GM12878 (cell line): ENCODE measurements around the gene MDN1. TPM values are rescaled to one million over a fixed set of nuclear protein-coding genes. Genes with fewer than 3 reads are reported as not detected.
A peak's percentile ranks its signal among the peaks of the same experiment; 100 is the strongest.

Experiments used
- ATAC-seq: fragments of 200-7000 bp; cut with Tn5 transposase; 3 replicates; pipeline ENCODE4 v1.9.1; 2020; ENCODE audit warnings: mild to moderate bottlenecking, moderate library complexity
- BruUV-seq: library from RNA; stranded (reverse); fragments of 400-500 nt; replicated peaks from 2 replicates; lab custom pipeline; 2021; lab: Mats Ljungman, UMichigan
- CTCF ChIA-PET: fragments of 300-600 bp; sonication (Branson Sonifier 250); formaldehyde crosslinking; extraction: SDS; loops from one replicate; lab custom pipeline; 2021; ENCODE audit warnings: inconsistent platforms; lab: Yijun Ruan, JAX
- POLR2A ChIA-PET: fragments of 350-600 bp; formaldehyde crosslinking; extraction: SDS; loops from one replicate; lab custom pipeline; 2021; ENCODE audit warnings: inconsistent platforms; lab: Charles Lee
- RAD21 ChIA-PET: fragments of 300-600 bp; sonication (Branson Sonifier 250); formaldehyde crosslinking; loops from one replicate; lab custom pipeline; 2023; ENCODE audit warnings: antibody characterized with exemption; ENCODE audit not compliant: unreplicated experiment; lab: Charles Lee
- SMC1A ChIA-PET: fragments of 300-600 bp; sonication (Branson Sonifier 250); formaldehyde crosslinking; loops from one replicate; lab custom pipeline; 2023; ENCODE audit not compliant: unreplicated experiment, uncharacterized antibody; lab: Charles Lee
- DNase-seq: peaks from one replicate; pipeline ENCODE4 v3.0.0-alpha.2; 2011; ENCODE audit warnings: low read depth, low spot score
- FAIRE-seq: peaks from 3 replicates; lab custom pipeline; 2011; peaks lifted over from hg19 to GRCh38; lab: Jason Lieb, UNC
- H2AFZ ChIP-seq: 2 replicates; pipeline ENCODE4 v1.6.0; 2011; ENCODE audit warnings: low read depth, low read length, control low read depth; ENCODE audit not compliant: control insufficient read depth
- H3K27ac ChIP-seq: 2 replicates; pipeline ENCODE4 v1.5.1; 2011; ENCODE audit warnings: control low read depth; ENCODE audit not compliant: control insufficient read depth, insufficient read depth
- H3K27me3 ChIP-seq, 2 experiments: replicated peaks in 1 of 2; 2 replicates each; pipeline versions ENCODE4 v1.6.0 to v1.6.1; 2011; ENCODE audit warnings: low read length in 1 of 2; ENCODE audit not compliant: control insufficient read depth in 2 of 2, insufficient read depth in 2 of 2
- H3K36me3 ChIP-seq, 2 experiments: 2 replicates each; pipeline ENCODE4 v1.5.1; 2011; ENCODE audit warnings: low read length in 1 of 2; ENCODE audit not compliant: control insufficient read depth in 2 of 2, insufficient read depth in 2 of 2
- H3K4me1 ChIP-seq: 2 replicates; pipeline ENCODE4 v1.6.1; 2011; ENCODE audit warnings: mild to moderate bottlenecking, low read length, moderate library complexity, mixed read lengths; ENCODE audit not compliant: control insufficient read depth, insufficient read depth
- H3K4me2 ChIP-seq: 2 replicates; pipeline ENCODE4 v1.6.0; 2011; ENCODE audit warnings: control low read depth; ENCODE audit not compliant: control insufficient read depth, insufficient read depth
- H3K4me3 ChIP-seq: fragments of 200-600 bp; sonication (generic); 2 replicates; pipeline ENCODE4 v1.5.1; 2016
- H3K79me2 ChIP-seq: 2 replicates; pipeline ENCODE4 v1.6.0; 2011; ENCODE audit warnings: low read length; ENCODE audit not compliant: control insufficient read depth, insufficient read depth
- H3K9ac ChIP-seq: 2 replicates; pipeline ENCODE4 v1.8.0; 2011; ENCODE audit warnings: low read length, control low read depth, mixed read lengths; ENCODE audit not compliant: control insufficient read depth, insufficient read depth
- H3K9me3 ChIP-seq: replicated peaks from 3 replicates; pipeline ENCODE4 v1.5.1; 2011; ENCODE audit warnings: mild to moderate bottlenecking, low read length; ENCODE audit not compliant: control insufficient read depth, insufficient read depth
- H4K20me1 ChIP-seq: 2 replicates; pipeline ENCODE4 v1.6.0; 2011; ENCODE audit not compliant: control insufficient read depth, insufficient read depth
- CBFB ChIP-seq: IDR thresholded peaks from 2 replicates; pipeline ENCODE4 v1.6.1; 2016; ENCODE audit warnings: antibody characterized with exemption, low read depth
- CHD2 ChIP-seq: IDR thresholded peaks from 2 replicates; pipeline ENCODE4 v1.6.1; 2011; ENCODE audit warnings: low read depth, low read length, improper control_type of control experiment, borderline replicate concordance
- CTCF ChIP-seq, 3 experiments: IDR thresholded peaks in 2 of 3; conservative IDR thresholded peaks in 1 of 3; 2 replicates each; pipeline ENCODE4 v1.5.1; 2011; ENCODE audit warnings: low read depth in 3 of 3, low read length in 3 of 3, mild to moderate bottlenecking in 3 of 3, control low read depth in 2 of 3, moderate library complexity in 2 of 3, inconsistent platforms in 1 of 3, mixed read lengths in 1 of 3; ENCODE audit not compliant: control insufficient read depth in 2 of 3, insufficient read depth in 1 of 3; ENCODE audit errors: extremely low read depth in 1 of 3
- MTA3 ChIP-seq: IDR thresholded peaks from 2 replicates; pipeline ENCODE4 v1.6.1; 2012; ENCODE audit warnings: low read length, inconsistent platforms, borderline replicate concordance
- NFYA ChIP-seq: IDR thresholded peaks from 2 replicates; pipeline ENCODE4 v1.6.1; 2011; ENCODE audit warnings: low read depth, mild to moderate bottlenecking, low read length, improper control_type of control experiment, borderline replicate concordance
- NR2C2 ChIP-seq: IDR thresholded peaks from 2 replicates; pipeline ENCODE4 v1.6.1; 2011; ENCODE audit warnings: borderline replicate concordance, low read depth; ENCODE audit not compliant: control insufficient read depth, insufficient read length
- POLR2AphosphoS5 ChIP-seq: IDR thresholded peaks from 2 replicates; pipeline ENCODE4 v1.6.1; 2011; ENCODE audit warnings: mild to moderate bottlenecking, low read length, inconsistent platforms
- RELB ChIP-seq: fragments of 450-650 bp; IDR thresholded peaks from 2 replicates; pipeline ENCODE4 v1.6.1; 2017; ENCODE audit warnings: low read depth, mild to moderate bottlenecking, moderate library complexity
- RUNX3 ChIP-seq: IDR thresholded peaks from 2 replicates; pipeline ENCODE4 v1.6.1; 2012; ENCODE audit warnings: low read length, inconsistent platforms
- SMAD5 ChIP-seq: IDR thresholded peaks from 2 replicates; pipeline ENCODE4 v1.6.1; 2016; ENCODE audit warnings: antibody characterized with exemption, low read depth
- SPI1 ChIP-seq: IDR thresholded peaks from 2 replicates; pipeline ENCODE4 v1.6.1; 2011; ENCODE audit warnings: low read depth, mild to moderate bottlenecking, low read length, moderate library complexity, borderline replicate concordance; ENCODE audit not compliant: insufficient read depth
- TCF12 ChIP-seq: IDR thresholded peaks from 2 replicates; pipeline ENCODE4 v1.6.1; 2011; ENCODE audit warnings: low read depth, mild to moderate bottlenecking, low read length
- TCF3 ChIP-seq: IDR thresholded peaks from 2 replicates; pipeline ENCODE4 v1.6.1; 2012; ENCODE audit warnings: low read depth, mild to moderate bottlenecking, low read length, borderline replicate concordance; ENCODE audit not compliant: insufficient read depth
- YY1 ChIP-seq: IDR thresholded peaks from 2 replicates; pipeline ENCODE4 v1.6.1; 2011; ENCODE audit warnings: low read depth, mild to moderate bottlenecking, low read length
- ZNF217 ChIP-seq: fragments of 450-650 bp; IDR thresholded peaks from 2 replicates; pipeline ENCODE4 v1.6.1; 2017; ENCODE audit warnings: antibody characterized with exemption, mild to moderate bottlenecking
- WGBS: methylation state at CpG from one replicate; pipeline ENCODE4 v1.1.6; 2016; ENCODE audit warnings: low lambda C conversion rate; ENCODE audit not compliant: insufficient replicate concordance, insufficient coverage; ENCODE audit errors: missing lambda C conversion rate; 5-methylcytosine and 5-hydroxymethylcytosine counted together
- in situ Hi-C: fragments of 300-500 bp; cut with MboI; formaldehyde crosslinking; loops from 9 replicates; pipeline ENCODE4 v1.14.3; 2018; ENCODE audit warnings: mixed read lengths
- intact Hi-C: fragments of 100-400 bp; cut with micrococcal nuclease; formaldehyde crosslinking; loops from one replicate; pipeline ENCODE4 v1.14.2; 2022; ENCODE audit not compliant: unreplicated experiment
- polyA plus RNA-seq, 11 experiments: library from polyadenylated mRNA; depleted of rRNA in 4 of 11; unstranded in 6 of 11; stranded (reverse) in 5 of 11; fragments of >200 nt; fragmentation: Nextera tagmentation in 4 of 11; fragmentation: Illumina TruSeq in 1 of 11; extraction: Ambion mirVana in 4 of 11; extraction: Trizol in 1 of 11; gene quantifications; 1 replicate in 1 of 11; 2 replicates in 10 of 11; pipeline versions ENCODE4 v1.2.1 to v1.2.3, GENCODE V29; 2011 to 2016; ENCODE audit warnings: inconsistent platforms in 2 of 11, missing spikeins in 2 of 11, low read depth in 1 of 11
- total RNA-seq, 4 experiments: library from RNA; depleted of rRNA in 3 of 4; stranded (reverse); fragments of >200 nt in 3 of 4; fragmentation: Illumina TruSeq in 1 of 4; extraction: Trizol in 1 of 4; gene quantifications; 2 replicates each; pipeline versions ENCODE4 v1.2.1 to v1.2.3, GENCODE V29; 2013 to 2021
- TF ChIP-seq, protein P1 (sequence below): fragments of 450-650 bp; formaldehyde crosslinking; IDR thresholded peaks from 2 replicates; pipeline ENCODE4 v1.4.0; 2022; ENCODE audit warnings: mild to moderate bottlenecking, moderate library complexity

MDN1 gene
- total and polyA plus RNA-seq, 10 of the 15 experiments (the other 5 are each of a cell fraction or from before 2014, with no cell fraction given) = 14.3 to 50.1 (median 22.1) TPM

DNA sequence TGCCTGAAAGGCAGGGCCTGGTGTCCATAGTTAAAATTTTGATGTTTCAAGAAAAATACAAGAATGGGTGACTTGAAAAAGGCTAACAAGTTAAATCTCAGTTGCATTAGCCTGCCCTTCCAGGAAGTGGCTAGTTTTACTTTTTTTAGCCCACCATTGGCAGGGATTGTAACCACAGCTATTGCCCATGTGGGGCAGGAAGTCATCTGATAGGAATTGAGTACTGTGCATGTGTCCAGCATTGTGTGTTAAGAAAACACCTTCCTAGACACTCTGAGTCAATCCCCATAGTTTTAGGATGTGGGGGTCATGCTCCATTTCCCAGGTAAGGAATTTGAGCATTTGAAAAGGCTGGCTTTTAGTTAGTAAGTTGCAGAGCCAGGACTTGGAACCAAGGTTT is 207.9 kb downstream of the MDN1 start (continued):
- TF ChIP-seq, protein P1, sequence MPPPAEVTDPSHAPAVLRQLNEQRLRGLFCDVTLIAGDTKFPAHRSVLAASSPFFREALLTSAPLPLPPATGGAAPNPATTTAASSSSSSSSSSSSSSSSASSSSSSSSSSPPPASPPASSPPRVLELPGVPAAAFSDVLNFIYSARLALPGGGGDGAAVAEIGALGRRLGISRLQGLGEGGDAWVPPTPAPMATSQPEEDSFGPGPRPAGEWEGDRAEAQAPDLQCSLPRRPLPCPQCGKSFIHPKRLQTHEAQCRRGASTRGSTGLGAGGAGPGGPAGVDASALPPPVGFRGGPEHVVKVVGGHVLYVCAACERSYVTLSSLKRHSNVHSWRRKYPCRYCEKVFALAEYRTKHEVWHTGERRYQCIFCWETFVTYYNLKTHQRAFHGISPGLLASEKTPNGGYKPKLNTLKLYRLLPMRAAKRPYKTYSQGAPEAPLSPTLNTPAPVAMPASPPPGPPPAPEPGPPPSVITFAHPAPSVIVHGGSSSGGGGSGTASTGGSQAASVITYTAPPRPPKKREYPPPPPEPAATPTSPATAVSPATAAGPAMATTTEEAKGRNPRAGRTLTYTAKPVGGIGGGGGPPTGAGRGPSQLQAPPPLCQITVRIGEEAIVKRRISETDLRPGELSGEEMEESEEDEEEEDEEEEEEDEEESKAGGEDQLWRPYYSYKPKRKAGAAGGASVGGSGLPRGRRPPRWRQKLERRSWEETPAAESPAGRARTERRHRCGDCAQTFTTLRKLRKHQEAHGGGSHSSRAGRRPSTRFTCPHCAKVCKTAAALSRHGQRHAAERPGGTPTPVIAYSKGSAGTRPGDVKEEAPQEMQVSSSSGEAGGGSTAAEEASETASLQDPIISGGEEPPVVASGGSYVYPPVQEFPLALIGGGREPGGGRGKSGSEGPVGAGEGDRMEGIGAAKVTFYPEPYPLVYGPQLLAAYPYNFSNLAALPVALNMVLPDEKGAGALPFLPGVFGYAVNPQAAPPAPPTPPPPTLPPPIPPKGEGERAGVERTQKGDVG (CRISPR knock-in tag) = no peak

GRCh38 chr6:89610149-89610642 is 209.4 kb downstream of the MDN1 start:
- H3K27me3 ChIP-seq = no peaks in the 10 kb centered on the region
- no peak overlapping the region for H3K27ac ChIP-seq
- H3K9me3 ChIP-seq = no peaks in the 10 kb centered on the region
- in situ Hi-C loops = loop anchor here (5.0 kb wide), 3 partner anchors 178 to 628 kb away; partner anchors contain the start of gene ANKRD6
- no peaks in the 10 kb centered on the region for H3K36me3 ChIP-seq
- CTCF ChIA-PET = interaction anchor here (0.6 to 6.1 kb wide), 19 partner anchors 10 to 628 kb away, joined by 3 to 64 read pairs (median 4); partner anchors contain the start of gene ANKRD6
- intact Hi-C loops = loop anchor here (1.0 to 5.0 kb wide), 4 partner anchors 177 to 628 kb away; partner anchors contain the start of gene ANKRD6
- no peaks in the 10 kb centered on the region for H3K4me1 ChIP-seq
- peak; percentile 30 for DNase-seq
- H3K4me2 ChIP-seq = no peak overlapping the region
- no peaks in the 10 kb centered on the region for H3K79me2 ChIP-seq
- no TSS peak for BruUV-seq
- H3K9ac ChIP-seq = no peak overlapping the region
- SMC1A ChIA-PET = interaction anchor here (0.7 to 4.1 kb wide), 12 partner anchors 10 to 627 kb away, joined by 3 to 31 read pairs (median 7); partner anchors contain the start of genes ANKRD6 and LYRM2
- POLR2A ChIA-PET = interaction anchor here (0.6 kb wide), 1 partner anchor 528 kb away, joined by 4 read pairs; no protein-coding TSS in a partner anchor
- no peak for FAIRE-seq
- H2AFZ ChIP-seq = no peak overlapping the region
- H4K20me1 ChIP-seq = no peaks in the 10 kb centered on the region
- RAD21 ChIA-PET = interaction anchor here (0.6 to 3.6 kb wide), 4 partner anchors 173 to 243 kb away, joined by 3 to 19 read pairs (median 4); no protein-coding TSS in a partner anchor
- WGBS = 21% methylated on average over 11 of the region's 11 CpGs
- no peak overlapping the region for H3K4me3 ChIP-seq
- peak; percentile 98 for ATAC-seq
- no peak for TF ChIP-seq SPI1
- TF ChIP-seq CTCF (IDR thresholded peaks at IDR 0.05 in 2 of 3, conservative IDR thresholded peaks at IDR 0.05 in 1 of 3; ENCODE audit: control insufficient read depth in 2 of 3, extremely low read depth in 1 of 3, insufficient read depth in 1 of 3, low read depth in 3 of 3, low read length in 3 of 3) = peak; percentile 81 to 93 (median 91)
- no peak for TF ChIP-seq POLR2AphosphoS5
- TF ChIP-seq RELB = no peak
- TF ChIP-seq SMAD5 = no peak
- no peak for TF ChIP-seq CHD2
- no peak for TF ChIP-seq TCF3
- no peak for TF ChIP-seq NR2C2
- no peak for TF ChIP-seq CBFB
- TF ChIP-seq RUNX3 = no peak
- no peak for TF ChIP-seq NFYA
- TF ChIP-seq YY1 = peak; percentile 75
- no peak for TF ChIP-seq TCF12
- TF ChIP-seq ZNF217 = no peak
- TF ChIP-seq MTA3 = no peak
